Esophagus muscularis mucosa (tissue), 4 donors: ENCODE results near the gene UBE2F. TPM values are rescaled to one million over a fixed set of nuclear protein-coding genes. Genes with fewer than 3 reads are reported as not detected.

Source experiments
- DNase-seq: peaks from one replicate; pipeline ENCODE4 v3.0.0-alpha.2; 2017; ENCODE audit errors: extremely low spot score
- H3K27ac ChIP-seq, 4 donors: fragments of 200-600 bp; sonication (generic); replicated peaks in 1 of 4; 1 replicate in 3 of 4; 2 replicates in 1 of 4; pipeline ENCODE4 v1.5.1; 2016 to 2019; ENCODE audit warnings: mild to moderate bottlenecking in 1 of 4
- H3K27me3 ChIP-seq, 4 donors: fragments of 200-600 bp; sonication (generic); one replicate each; pipeline versions ENCODE4 v1.5.1 to v1.6.0; 2016 to 2019
- H3K36me3 ChIP-seq, 4 donors: fragments of 200-600 bp; sonication (generic); one replicate each; pipeline ENCODE4 v1.5.1; 2016 to 2019
- H3K4me1 ChIP-seq, 4 donors: fragments of 200-600 bp; sonication (generic); one replicate each; pipeline ENCODE4 v1.5.1; 2016 to 2019
- H3K4me3 ChIP-seq, 4 donors: fragments of 200-600 bp; sonication (generic); 1 replicate in 2 of 4; 2 replicates in 2 of 4; pipeline ENCODE4 v1.5.1; 2016 to 2019; ENCODE audit warnings: mild to moderate bottlenecking in 4 of 4, moderate library complexity in 1 of 4
- H3K9me3 ChIP-seq, 4 donors: fragments of 200-600 bp; sonication (generic); 1 replicate in 3 of 4; 2 replicates in 1 of 4; pipeline ENCODE4 v1.5.1; 2016 to 2019
- EP300 ChIP-seq: sonication (generic); formaldehyde crosslinking; IDR thresholded peaks from one replicate; pipeline ENCODE4 v1.6.1; 2017; ENCODE audit warnings: antibody characterized with exemption
- POLR2A ChIP-seq: fragments of 450-650 bp; IDR thresholded peaks from one replicate; pipeline ENCODE4 v1.6.1; 2017; ENCODE audit warnings: antibody characterized with exemption, moderate library complexity, mild to moderate bottlenecking, low read depth
- POLR2AphosphoS5 ChIP-seq, 2 donors: sonication (generic); formaldehyde crosslinking; IDR thresholded peaks; one replicate each; pipeline ENCODE4 v1.6.1; 2017; ENCODE audit warnings: antibody characterized with exemption in 2 of 2
- WGBS: methylation state at CpG from one replicate; pipeline ENCODE4 v1.1.5; 2018; 5-methylcytosine and 5-hydroxymethylcytosine counted together
- intact Hi-C: fragments of 100-400 bp; cut with DNase I; formaldehyde crosslinking; loops from one replicate; pipeline ENCODE4 v1.15.1; 2023
- total RNA-seq, 4 donors: library from RNA; depleted of rRNA; stranded (reverse); fragments of >200 nt; gene quantifications; one replicate each; pipeline versions ENCODE4 v1.1.0 to v1.2.1, GENCODE V29; 2016
- TF ChIP-seq, protein P1 (sequence below), 3 experiments: fragments of 200-600 bp in 2 of 3; fragments of 450-650 bp in 1 of 3; sonication (generic) in 2 of 3; IDR thresholded peaks; one replicate each; pipeline ENCODE4 v1.5.1; 2017 to 2019; ENCODE audit warnings: antibody characterized with exemption in 3 of 3, mild to moderate bottlenecking in 2 of 3, moderate library complexity in 1 of 3

UBE2F gene
- total RNA-seq, 4 donors from 2014 or later, result 59.0 to 111 (median 78.5) TPM

DNA sequence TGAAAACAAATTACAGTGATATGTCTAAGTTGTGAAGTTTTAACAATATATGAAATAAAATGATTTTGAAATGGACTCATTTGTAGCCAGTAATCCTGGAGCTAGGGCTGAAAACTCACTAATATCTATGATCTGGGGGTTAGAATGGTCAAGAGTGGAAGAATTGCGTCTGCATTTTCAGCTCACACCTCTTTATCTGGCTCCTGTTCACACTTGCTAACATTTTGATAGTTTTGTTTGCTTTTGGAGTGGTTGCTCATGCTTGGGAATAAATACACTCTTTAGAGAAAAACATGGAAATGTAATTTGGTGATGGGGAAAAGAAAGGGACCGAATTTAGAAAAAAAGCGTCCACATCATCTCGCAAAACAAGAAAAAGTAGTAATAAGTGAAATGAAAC lies 30.7 kb downstream of the UBE2F start:
- no peak for TF ChIP-seq POLR2A
- TF ChIP-seq POLR2AphosphoS5 (IDR thresholded peaks at IDR 0.05), result no peak
- TF ChIP-seq, protein P1, sequence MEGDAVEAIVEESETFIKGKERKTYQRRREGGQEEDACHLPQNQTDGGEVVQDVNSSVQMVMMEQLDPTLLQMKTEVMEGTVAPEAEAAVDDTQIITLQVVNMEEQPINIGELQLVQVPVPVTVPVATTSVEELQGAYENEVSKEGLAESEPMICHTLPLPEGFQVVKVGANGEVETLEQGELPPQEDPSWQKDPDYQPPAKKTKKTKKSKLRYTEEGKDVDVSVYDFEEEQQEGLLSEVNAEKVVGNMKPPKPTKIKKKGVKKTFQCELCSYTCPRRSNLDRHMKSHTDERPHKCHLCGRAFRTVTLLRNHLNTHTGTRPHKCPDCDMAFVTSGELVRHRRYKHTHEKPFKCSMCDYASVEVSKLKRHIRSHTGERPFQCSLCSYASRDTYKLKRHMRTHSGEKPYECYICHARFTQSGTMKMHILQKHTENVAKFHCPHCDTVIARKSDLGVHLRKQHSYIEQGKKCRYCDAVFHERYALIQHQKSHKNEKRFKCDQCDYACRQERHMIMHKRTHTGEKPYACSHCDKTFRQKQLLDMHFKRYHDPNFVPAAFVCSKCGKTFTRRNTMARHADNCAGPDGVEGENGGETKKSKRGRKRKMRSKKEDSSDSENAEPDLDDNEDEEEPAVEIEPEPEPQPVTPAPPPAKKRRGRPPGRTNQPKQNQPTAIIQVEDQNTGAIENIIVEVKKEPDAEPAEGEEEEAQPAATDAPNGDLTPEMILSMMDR (IDR thresholded peaks at IDR 0.05), result no peak
- no peak for TF ChIP-seq EP300
- DNase-seq, result no peak

DNA sequence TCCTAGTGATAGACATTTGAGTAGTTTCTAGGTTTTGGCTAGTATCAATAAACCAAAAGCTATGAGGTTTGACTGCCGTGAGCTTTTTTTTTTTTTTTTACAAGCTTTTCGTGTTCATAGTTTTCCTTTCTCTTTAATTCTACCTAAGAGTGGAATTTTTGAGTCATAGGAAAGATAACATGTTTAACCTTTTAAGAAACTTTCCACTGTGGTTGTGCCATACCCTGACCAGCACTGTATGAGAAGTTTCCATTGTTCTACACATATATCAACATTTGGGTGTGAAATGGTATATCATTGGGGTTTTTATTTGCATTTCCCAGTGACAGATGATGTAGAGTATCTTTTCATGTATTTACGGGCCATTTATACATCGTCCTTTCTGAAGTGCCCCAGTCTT lies 31.7 kb downstream of the UBE2F start:
- peaks cover 0 to 33% (median 13%) of the 10 kb centered on the region in 4 donors for H3K36me3 ChIP-seq
- WGBS, result 76% methylated on average over 4 of the region's 4 CpGs
- no peak for TF ChIP-seq POLR2A
- no peak for DNase-seq
- no peak overlapping the region for H3K27ac ChIP-seq
- H3K4me3 ChIP-seq, result no peak overlapping the region
- intact Hi-C loops, result no loop called here
- H3K4me1 ChIP-seq, result peaks cover 0 to 14% (median 11%) of the 10 kb centered on the region in 4 donors
- H3K27me3 ChIP-seq, result no peaks in the 10 kb centered on the region
- H3K9me3 ChIP-seq, result no peaks in the 10 kb centered on the region

More for the DNA sequence above, 30.7 kb downstream of the UBE2F start:
- Histone ChIP-seq H3K36me3 (peaks cover 0 to 34% (median 16%) of the 10 kb centered on the region in 4 donors), H3K9me3 (no peaks in the 10 kb centered on the region), H3K27ac (no peak overlapping the region), H3K4me1 (peaks cover 0 to 14% (median 11%) of the 10 kb centered on the region in 4 donors), H3K4me3 (no peak overlapping the region), H3K27me3 (no peaks in the 10 kb centered on the region)
- intact Hi-C loops, result no loop called here
- WGBS, result 70% methylated on average over 4 of the region's 4 CpGs

DNA sequence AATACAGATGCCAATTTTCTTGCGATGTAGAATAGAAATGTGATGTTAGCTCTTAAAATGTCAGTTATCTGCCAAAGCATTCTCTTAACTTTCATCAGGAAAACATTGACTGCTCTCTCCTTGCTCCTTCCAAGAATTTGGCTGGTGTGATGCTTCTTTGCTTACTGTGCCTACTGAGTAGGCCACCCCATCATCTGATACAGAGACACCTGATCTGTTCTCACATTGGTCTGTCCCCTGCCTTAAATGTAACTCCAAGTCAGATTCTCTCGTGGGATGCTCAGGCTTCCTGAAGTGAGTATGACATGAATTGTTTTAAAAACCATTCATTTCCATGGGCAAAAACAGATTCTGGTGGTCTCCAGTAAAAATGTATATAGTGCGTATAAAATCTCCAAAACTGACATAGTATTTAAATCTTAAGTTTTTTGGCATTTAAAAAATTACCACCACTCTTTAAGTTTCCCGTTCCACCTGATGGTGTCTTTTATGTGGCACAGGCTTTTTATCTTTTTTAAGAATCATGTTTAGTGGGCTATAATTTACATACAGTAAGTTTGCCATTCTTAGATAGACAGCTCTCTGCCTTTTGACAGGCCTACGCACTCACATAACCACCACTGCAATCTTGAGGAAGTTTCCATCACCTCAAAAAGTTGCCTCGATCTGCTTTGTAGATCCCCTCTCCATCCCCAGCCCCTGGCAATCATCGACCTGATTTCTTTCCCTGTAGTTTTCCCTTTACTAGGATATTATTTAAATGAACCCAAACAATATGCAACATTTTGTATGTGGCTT lies 36.6 kb downstream of the UBE2F start:
- H3K4me1 ChIP-seq, result no peaks in the 10 kb centered on the region
- no peaks in the 10 kb centered on the region for H3K27me3 ChIP-seq
- TF ChIP-seq POLR2AphosphoS5 (IDR thresholded peaks at IDR 0.05) (no peak), POLR2A (no peak), EP300 (no peak)
- TF ChIP-seq, protein P1 (IDR thresholded peaks at IDR 0.05), result no peak
- 95% methylated on average over 7 of the region's 7 CpGs for WGBS
- H3K9me3 ChIP-seq, result no peaks in the 10 kb centered on the region
- intact Hi-C loops, result no loop called here
- no peak for DNase-seq
- no peak overlapping the region for H3K4me3 ChIP-seq
- H3K27ac ChIP-seq, result no peak overlapping the region
- peaks cover 0 to 17% (median 7%) of the 10 kb centered on the region in 4 donors for H3K36me3 ChIP-seq

DNA sequence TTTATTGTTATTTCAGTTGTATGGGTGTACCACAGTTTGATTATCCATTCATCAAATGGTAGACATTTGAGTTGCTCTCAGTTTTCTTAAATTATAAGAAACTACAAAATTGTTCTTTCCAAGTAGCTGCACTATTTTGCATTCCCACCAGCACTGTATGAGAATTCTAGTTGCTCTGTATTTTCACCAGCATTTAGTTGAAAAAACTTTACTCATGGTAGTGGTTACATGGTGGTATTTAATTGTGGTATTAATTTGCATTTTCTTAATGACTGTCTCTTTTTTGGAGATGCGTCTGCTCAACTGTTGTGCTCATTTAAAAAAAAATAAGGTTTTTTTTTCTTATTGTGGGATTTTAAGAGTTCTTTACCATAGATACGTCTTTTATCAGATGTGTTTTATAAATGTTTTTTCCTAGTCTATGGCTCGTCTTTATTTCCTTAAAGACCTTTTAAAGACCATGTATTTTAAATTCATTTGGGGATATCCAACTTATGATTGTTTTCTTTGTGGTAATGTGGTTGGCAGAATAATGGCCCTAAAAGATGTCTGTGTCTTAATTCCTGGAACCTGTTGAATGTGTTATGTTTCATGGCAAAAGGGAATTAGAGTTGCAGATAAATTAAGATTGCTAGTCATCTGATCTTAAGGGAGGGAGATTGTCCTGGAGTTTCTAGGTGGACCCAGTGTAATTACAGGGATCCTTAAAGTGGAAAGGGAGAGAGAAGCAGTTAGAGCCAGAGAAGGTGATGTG lies 37.4 kb downstream of the UBE2F start:
- Histone ChIP-seq H3K4me1 (no peaks in the 10 kb centered on the region), H3K36me3 (peaks cover 0 to 17% (median 7%) of the 10 kb centered on the region in 4 donors), H3K9me3 (no peaks in the 10 kb centered on the region), H3K4me3 (no peak overlapping the region), H3K27ac (no peak overlapping the region), H3K27me3 (no peaks in the 10 kb centered on the region)
- intact Hi-C loops, result no loop called here
- TF ChIP-seq EP300 (no peak), POLR2AphosphoS5 (IDR thresholded peaks at IDR 0.05) (no peak), POLR2A (no peak)
- TF ChIP-seq, protein P1 (IDR thresholded peaks at IDR 0.05), result no peak
- 96% methylated on average over 3 of the region's 3 CpGs for WGBS
- DNase-seq, result no peak

DNA sequence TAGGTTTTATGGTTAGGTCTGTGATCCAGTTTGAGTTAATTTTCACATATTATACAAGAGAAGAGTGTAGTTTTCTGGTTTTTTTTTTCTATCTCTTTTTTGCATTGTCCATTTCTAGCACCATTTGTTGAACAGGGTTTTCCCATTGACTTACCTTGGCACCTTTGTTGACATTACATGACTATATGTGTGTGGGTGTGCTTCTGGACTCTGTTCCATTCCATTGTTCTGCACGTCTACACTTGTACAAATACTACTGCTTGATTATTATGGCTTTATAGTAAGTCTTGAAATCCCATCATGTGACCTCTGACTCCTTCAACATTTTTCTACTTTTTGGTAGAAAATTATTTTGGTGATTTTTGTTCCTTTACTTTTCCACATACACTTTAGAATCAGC lies 38.7 kb downstream of the UBE2F start:
- no peaks in the 10 kb centered on the region for H3K27me3 ChIP-seq
- peaks cover 0 to 6% (median 0%) of the 10 kb centered on the region in 4 donors for H3K4me1 ChIP-seq
- H3K9me3 ChIP-seq, result no peaks in the 10 kb centered on the region
- H3K4me3 ChIP-seq, result no peak overlapping the region
- TF ChIP-seq POLR2AphosphoS5 (IDR thresholded peaks at IDR 0.05), result no peak
- TF ChIP-seq, protein P1 (IDR thresholded peaks at IDR 0.05), result no peak
- TF ChIP-seq POLR2A, result no peak
- no peak for TF ChIP-seq EP300
- H3K27ac ChIP-seq, result no peak overlapping the region
- no peak for DNase-seq
- WGBS, result 65% methylated on average over 1 of the region's 1 CpG
- intact Hi-C loops, result no loop called here
- peaks cover 0 to 11% (median 5%) of the 10 kb centered on the region in 4 donors for H3K36me3 ChIP-seq
